Retinal pigment epithelial cell (primary cell): ENCODE measurements around the gene FRK.

Source experiments
- DNase-seq: peaks from one replicate; pipeline ENCODE4 v3.0.0-alpha.2; 2010; ENCODE audit warnings: low read depth
- H3K4me3 ChIP-seq: 2 replicates; pipeline ENCODE4 v1.5.1; 2011; ENCODE audit warnings: mild to moderate bottlenecking, low read length, control low read depth, moderate library complexity
- TF ChIP-seq, protein P1 (sequence below): conservative IDR thresholded peaks from 2 replicates; pipeline ENCODE4 v1.5.1; 2011; ENCODE audit warnings: low read depth, low read length, control low read depth, inconsistent platforms

Gene FRK, protein sequence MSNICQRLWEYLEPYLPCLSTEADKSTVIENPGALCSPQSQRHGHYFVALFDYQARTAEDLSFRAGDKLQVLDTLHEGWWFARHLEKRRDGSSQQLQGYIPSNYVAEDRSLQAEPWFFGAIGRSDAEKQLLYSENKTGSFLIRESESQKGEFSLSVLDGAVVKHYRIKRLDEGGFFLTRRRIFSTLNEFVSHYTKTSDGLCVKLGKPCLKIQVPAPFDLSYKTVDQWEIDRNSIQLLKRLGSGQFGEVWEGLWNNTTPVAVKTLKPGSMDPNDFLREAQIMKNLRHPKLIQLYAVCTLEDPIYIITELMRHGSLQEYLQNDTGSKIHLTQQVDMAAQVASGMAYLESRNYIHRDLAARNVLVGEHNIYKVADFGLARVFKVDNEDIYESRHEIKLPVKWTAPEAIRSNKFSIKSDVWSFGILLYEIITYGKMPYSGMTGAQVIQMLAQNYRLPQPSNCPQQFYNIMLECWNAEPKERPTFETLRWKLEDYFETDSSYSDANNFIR

GRCh38 chr6:116060572-116061283 lies at the start of gene FRK:
Gene FRK, minus strand, starts transcription at chr6:116060891. Its CDS starts 580 bp downstream, at chr6:116060311.
- TF ChIP-seq, protein P1, sequence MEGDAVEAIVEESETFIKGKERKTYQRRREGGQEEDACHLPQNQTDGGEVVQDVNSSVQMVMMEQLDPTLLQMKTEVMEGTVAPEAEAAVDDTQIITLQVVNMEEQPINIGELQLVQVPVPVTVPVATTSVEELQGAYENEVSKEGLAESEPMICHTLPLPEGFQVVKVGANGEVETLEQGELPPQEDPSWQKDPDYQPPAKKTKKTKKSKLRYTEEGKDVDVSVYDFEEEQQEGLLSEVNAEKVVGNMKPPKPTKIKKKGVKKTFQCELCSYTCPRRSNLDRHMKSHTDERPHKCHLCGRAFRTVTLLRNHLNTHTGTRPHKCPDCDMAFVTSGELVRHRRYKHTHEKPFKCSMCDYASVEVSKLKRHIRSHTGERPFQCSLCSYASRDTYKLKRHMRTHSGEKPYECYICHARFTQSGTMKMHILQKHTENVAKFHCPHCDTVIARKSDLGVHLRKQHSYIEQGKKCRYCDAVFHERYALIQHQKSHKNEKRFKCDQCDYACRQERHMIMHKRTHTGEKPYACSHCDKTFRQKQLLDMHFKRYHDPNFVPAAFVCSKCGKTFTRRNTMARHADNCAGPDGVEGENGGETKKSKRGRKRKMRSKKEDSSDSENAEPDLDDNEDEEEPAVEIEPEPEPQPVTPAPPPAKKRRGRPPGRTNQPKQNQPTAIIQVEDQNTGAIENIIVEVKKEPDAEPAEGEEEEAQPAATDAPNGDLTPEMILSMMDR, result peak; percentile 18
- peak; percentile 5 for DNase-seq

DNA sequence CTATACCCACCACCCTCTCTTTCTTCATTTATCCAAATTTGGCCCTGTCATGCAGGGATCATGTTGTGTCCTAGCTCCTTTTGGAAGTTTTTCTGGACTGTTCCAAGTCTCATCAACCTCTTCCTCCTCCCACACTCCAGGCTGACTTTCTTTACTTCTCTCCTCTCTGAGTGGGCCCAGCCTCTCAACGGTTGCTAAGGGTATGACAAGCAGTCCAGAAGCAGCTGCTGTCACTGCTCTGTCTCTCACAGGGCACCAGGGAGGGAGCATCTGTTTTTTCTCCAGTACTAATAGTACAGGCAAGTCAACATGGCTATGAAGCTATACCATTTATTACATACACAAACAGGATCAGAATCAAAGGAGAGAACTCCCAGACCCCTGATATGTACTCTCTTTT lies 48.1 kb upstream of the FRK start:
- TF ChIP-seq, protein P1, result no peak
- DNase-seq, result no peak
- no peak overlapping the region for H3K4me3 ChIP-seq

More at GRCh38 chr6:116060572-116061283, at the start of gene FRK:
- no peak within 1 kb of the TSS for H3K4me3 ChIP-seq

GRCh38 chr6:116106146-116106545 lies 45.5 kb upstream of the FRK start:
- DNase-seq, result peak; percentile 24
- H3K4me3 ChIP-seq, result no peak overlapping the region
- TF ChIP-seq, protein P1, result no peak

- no peak for DNase-seq
- no peak overlapping the region for H3K4me3 ChIP-seq
- TF ChIP-seq, protein P1, result no peak
These were observed 44.6 kb upstream of the FRK start for GRCh38 chr6:116105247-116105646.

DNA sequence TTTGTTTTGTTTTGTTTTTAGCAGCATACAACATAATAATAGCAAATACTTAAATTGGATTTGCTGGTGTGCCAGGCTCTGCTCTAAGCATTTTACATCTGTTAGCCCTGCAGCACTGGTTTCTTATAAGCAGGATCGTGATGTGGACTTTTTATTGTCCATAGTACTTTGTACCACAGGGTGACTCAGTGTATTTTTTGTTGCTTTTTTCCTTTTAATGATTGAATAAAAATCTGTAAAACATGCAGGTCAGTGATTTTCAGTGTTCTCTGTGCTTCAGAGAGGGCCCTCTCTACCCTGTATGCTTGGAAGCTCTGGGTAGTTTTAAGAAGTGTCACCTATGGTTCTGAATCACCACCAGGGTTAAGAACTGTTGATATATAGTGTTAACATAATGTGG lies 43.9 kb upstream of the FRK start:
- DNase-seq, result no peak
- TF ChIP-seq, protein P1, result no peak
- no peak overlapping the region for H3K4me3 ChIP-seq

- DNase-seq, result no peak
- TF ChIP-seq, protein P1, result no peak
- no peak overlapping the region for H3K4me3 ChIP-seq
These were observed 42.2 kb upstream of the FRK start for GRCh38 chr6:116102873-116103272.
